ENCODE data around the gene HDAC6. TPM values are rescaled to one million over a fixed set of nuclear protein-coding genes. Genes with fewer than 3 reads are reported as not detected.
A peak's percentile ranks its signal among the peaks of the same experiment; 100 is the strongest.

HDAC6 gene
- total RNA-seq, 1 experiment from 2014 or later, result 68.1 TPM

GRCh38 chrX:48754238-48754637 is 47.6 kb upstream of the HDAC6 start:
- CTCF ChIA-PET, result no interaction called here
- no peak for DNase-seq
- H3K36me3 Mint-ChIP-seq (ENCODE audit: insufficient read depth, unreplicated experiment), result no peaks in the 10 kb centered on the region
- intact Hi-C loops (cut with micrococcal nuclease; ENCODE audit: unreplicated experiment), result no loop called here
- H3K4me1 Mint-ChIP-seq (ENCODE audit: low read depth, unreplicated experiment), result peaks cover 10% of the 10 kb centered on the region
- BruUV-seq (replicated peaks), result no TSS peak
- no peaks in the 10 kb centered on the region for H3K27me3 Mint-ChIP-seq (ENCODE audit: unreplicated experiment)
- H3K9me3 Mint-ChIP-seq (ENCODE audit: low read depth, unreplicated experiment), result no peaks in the 10 kb centered on the region
- no peak overlapping the region for H3K27ac Mint-ChIP-seq (ENCODE audit: unreplicated experiment)
- no peak overlapping the region for H3K4me3 Mint-ChIP-seq (ENCODE audit: low read depth, unreplicated experiment)
- TF ChIP-seq CTCF (IDR thresholded peaks at IDR 0.05; ENCODE audit: unreplicated experiment), result no peak

- peaks cover 12% of the 10 kb centered on the region for H3K4me1 Mint-ChIP-seq (ENCODE audit: low read depth, unreplicated experiment)
- BruUV-seq (replicated peaks), result no TSS peak
- TF ChIP-seq CTCF (IDR thresholded peaks at IDR 0.05; ENCODE audit: unreplicated experiment), result peak; percentile 37
- H3K27ac Mint-ChIP-seq (ENCODE audit: unreplicated experiment), result peak within 1 kb of the TSS; percentile 99
- H3K36me3 Mint-ChIP-seq (ENCODE audit: insufficient read depth, unreplicated experiment), result peaks cover 7% of the 10 kb centered on the region
- peak within 1 kb of the TSS; percentile 68 for H3K4me3 Mint-ChIP-seq (ENCODE audit: low read depth, unreplicated experiment)
- peak; percentile 86 for DNase-seq
- intact Hi-C loops (cut with micrococcal nuclease; ENCODE audit: unreplicated experiment), result loop anchor here (5.0 to 10.0 kb wide), 2 partner anchors 135 to 183 kb away; partner anchors contain the start of genes PQBP1 and TIMM17B
- CTCF ChIA-PET, result no interaction called here
- H3K27me3 Mint-ChIP-seq (ENCODE audit: unreplicated experiment), result no peaks in the 10 kb centered on the region
- H3K9me3 Mint-ChIP-seq (ENCODE audit: low read depth, unreplicated experiment), result no peaks in the 10 kb centered on the region
These were observed 40.0 kb upstream of the HDAC6 start, which contains the start of gene GLOD5 for GRCh38 chrX:48761674-48762471. Gene GLOD5 (plus strand): TSS chrX:48761747. CDS start chrX:48761791, 44 bp downstream.

GRCh38 chrX:48769230-48769629 is 32.6 kb upstream of the HDAC6 start:
- intact Hi-C loops (cut with micrococcal nuclease; ENCODE audit: unreplicated experiment), result loop anchor here (10.0 kb wide), 1 partner anchor 176 kb away; no protein-coding TSS in a partner anchor
- Mint-ChIP-seq H3K9me3 (ENCODE audit: low read depth, unreplicated experiment) (no peaks in the 10 kb centered on the region), H3K27ac (ENCODE audit: unreplicated experiment) (no peak overlapping the region), H3K4me3 (ENCODE audit: low read depth, unreplicated experiment) (no peak overlapping the region), H3K36me3 (ENCODE audit: insufficient read depth, unreplicated experiment) (no peaks in the 10 kb centered on the region), H3K27me3 (ENCODE audit: unreplicated experiment) (peaks cover 3% of the 10 kb centered on the region), H3K4me1 (ENCODE audit: low read depth, unreplicated experiment) (no peaks in the 10 kb centered on the region)
- CTCF ChIA-PET, result no interaction called here
- no peak for DNase-seq
- BruUV-seq (replicated peaks), result no TSS peak
- no peak for TF ChIP-seq CTCF (IDR thresholded peaks at IDR 0.05; ENCODE audit: unreplicated experiment)

- intact Hi-C loops (cut with micrococcal nuclease; ENCODE audit: unreplicated experiment), result no loop called here
- no peaks in the 10 kb centered on the region for H3K9me3 Mint-ChIP-seq (ENCODE audit: low read depth, unreplicated experiment)
- no peak overlapping the region for H3K27ac Mint-ChIP-seq (ENCODE audit: unreplicated experiment)
- DNase-seq, result no peak
- BruUV-seq (replicated peaks), result no TSS peak
- H3K36me3 Mint-ChIP-seq (ENCODE audit: insufficient read depth, unreplicated experiment), result no peaks in the 10 kb centered on the region
- peaks cover 14% of the 10 kb centered on the region for H3K27me3 Mint-ChIP-seq (ENCODE audit: unreplicated experiment)
- CTCF ChIA-PET, result no interaction called here
- H3K4me3 Mint-ChIP-seq (ENCODE audit: low read depth, unreplicated experiment), result no peak overlapping the region
- TF ChIP-seq CTCF (IDR thresholded peaks at IDR 0.05; ENCODE audit: unreplicated experiment), result no peak
- H3K4me1 Mint-ChIP-seq (ENCODE audit: low read depth, unreplicated experiment), result no peaks in the 10 kb centered on the region
These were observed 31.6 kb upstream of the HDAC6 start for GRCh38 chrX:48770296-48770695.
